NCI-H1092 treated with DMSO at 0.1 percent for 48 hours (cell line): ENCODE data around the gene BTBD3.
A peak's percentile ranks its signal among the peaks of the same experiment; 100 is the strongest.

Experiments
- DNase-seq: peaks from one replicate; lab custom pipeline; 2025; lab: John Stamatoyannopoulos, UW

Gene BTBD3

GRCh38 chr20:11917663-11918062 lies at the start of gene BTBD3:
Gene BTBD3 (plus strand): TSS chr20:11917893. CDS start chr20:11918276, 383 bp downstream.
- DNase-seq = peak; percentile 87

- DNase-seq = no peak
Measured at GRCh38 chr20:11869641-11870040, 48.1 kb upstream of the BTBD3 start.

DNA sequence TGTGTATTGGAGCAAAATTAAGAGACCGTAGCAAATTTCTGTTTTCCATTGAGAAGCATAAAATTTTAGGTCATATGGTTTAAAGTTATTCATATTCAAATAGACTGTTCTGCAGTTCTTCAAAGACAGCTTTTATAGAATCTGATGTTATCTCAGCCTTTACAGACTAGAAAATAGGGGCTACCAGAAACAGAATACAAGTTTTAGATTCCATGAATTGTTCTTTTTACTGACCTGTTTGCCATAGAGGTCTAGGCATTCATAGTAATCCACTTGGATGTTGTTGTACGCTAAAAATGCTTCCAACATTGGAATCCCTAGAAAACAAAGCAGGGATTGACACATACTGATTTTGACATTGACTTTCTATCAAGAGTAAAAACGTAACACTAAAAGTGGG lies 47.3 kb upstream of the BTBD3 start:
- no peak for DNase-seq

DNA sequence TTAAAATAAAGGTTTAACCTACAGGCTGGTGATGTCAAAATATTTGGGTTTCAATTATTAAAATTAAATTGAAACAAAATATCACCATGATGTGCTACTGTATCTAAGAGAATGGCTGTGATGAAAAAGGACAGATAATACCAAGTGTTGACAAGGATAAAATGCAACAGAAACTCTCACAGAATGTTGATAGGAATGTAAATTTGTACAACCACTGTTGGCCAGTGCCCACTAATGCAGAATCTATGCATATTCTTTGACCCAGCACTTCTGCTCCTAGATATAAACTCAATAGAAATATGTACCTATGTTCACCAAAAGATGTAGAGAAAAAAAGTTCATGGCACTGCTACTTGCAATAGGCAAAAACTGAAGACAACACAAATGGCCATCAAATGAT lies 41.1 kb upstream of the BTBD3 start:
- DNase-seq = no peak

GRCh38 chr20:11880680-11881079 lies 37.0 kb upstream of the BTBD3 start:
- DNase-seq = no peak

DNA sequence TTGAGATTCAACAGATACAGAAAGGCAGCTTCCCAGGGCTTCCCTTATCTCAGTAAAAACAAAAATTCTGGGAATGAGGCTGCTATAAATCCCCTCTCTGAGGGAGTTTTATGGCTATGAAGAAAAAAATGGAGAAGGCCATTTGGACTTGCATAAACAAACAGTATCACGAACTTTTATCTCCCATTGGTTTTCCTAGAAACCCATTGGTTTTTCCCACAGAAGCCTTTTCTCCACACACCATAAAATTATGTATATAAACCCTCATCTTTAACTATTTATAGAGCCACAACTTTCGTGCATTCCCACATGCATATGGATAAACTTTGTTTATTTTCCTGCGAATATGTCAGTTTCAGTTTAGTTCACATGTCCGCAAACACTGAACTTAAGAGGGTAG lies 36.2 kb upstream of the BTBD3 start:
- DNase-seq = no peak

DNA sequence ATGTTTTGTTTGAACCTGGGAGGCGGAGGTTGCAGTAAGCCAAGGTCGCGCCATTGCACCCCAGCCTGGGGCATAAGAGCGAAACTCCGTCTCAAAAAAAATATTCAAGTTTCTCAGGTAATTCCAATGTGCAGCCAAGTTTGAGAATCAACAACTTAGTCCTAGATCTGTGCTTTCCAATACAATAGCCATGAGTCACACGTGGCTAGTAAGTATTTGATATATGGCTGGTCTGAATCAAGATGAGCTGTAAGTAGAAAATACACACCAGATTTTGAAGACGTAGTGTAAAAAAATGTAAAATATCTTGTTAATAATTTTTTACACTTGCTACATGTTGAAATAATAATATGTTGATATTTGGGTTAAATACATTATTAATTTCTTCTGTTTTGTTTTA lies 35.0 kb upstream of the BTBD3 start:
- DNase-seq = no peak

- no peak for DNase-seq
Measured at GRCh38 chr20:11888648-11889047, 29.0 kb upstream of the BTBD3 start.

- peak; percentile 94 for DNase-seq
Measured at GRCh38 chr20:11890331-11891076, 27.2 kb upstream of the BTBD3 start.

DNA sequence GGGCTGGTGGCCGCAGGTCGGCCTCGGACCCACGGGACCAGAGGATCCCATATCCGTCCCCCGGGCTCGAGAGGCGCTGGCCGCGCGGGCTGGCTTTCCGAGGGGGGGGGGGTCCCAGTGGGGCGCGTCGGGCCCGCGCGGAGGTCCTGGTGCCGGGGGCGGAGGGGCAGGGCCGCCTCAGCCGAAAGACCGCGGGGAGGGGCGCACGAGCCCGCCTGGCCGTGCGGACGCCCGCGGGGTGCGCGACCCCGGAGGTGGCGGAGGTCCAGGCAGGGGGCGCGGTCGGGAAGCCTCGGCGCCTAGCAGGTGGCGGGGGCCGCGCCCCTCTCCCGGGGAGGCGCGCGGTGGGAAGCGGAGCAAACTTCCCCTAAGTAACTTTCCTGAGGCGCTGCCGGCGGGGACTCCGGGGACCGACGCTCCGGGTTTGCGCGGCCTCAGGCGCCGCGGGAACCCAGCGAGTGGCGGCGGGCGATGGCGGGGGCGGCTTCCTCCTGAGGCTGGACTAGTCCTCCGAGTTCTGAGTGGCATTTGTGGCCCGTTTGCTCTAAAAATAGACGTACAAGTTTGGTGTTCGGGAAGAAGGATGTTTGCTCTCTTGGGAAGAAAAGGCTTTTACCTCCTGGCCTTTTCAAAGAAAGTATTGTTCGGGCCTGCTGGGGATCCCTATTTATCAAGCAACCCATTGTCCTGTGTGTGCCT lies 26.5 kb upstream of the BTBD3 start:
- DNase-seq = peak; percentile 43

GRCh38 chr20:11891776-11892545 lies 25.7 kb upstream of the BTBD3 start:
- DNase-seq = peak; percentile 40

- no peak for DNase-seq
Measured at GRCh38 chr20:11894062-11894461, 23.6 kb upstream of the BTBD3 start.

- no peak for DNase-seq
Measured at GRCh38 chr20:11895861-11896387, 21.8 kb upstream of the BTBD3 start.

DNA sequence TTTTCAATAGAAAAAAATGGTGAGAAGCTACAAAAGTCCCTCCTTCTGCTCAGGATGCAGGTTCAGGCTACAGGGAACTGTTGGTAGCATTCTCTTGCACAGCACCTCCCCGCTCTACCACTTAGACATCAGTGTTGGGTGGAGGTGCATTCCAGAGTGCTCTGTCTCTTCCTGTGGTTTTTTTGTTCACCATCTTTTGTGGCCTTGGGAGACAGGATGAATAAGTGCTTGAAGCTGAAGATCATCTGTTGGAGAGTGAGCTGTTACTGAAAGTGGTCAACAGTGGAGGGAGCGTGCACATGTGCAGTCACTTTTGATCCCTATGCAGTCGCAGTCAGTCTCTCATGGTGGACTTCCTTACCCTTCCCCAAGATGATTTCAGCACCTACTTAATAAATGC lies 16.6 kb upstream of the BTBD3 start:
- no peak for DNase-seq

- no peak for DNase-seq
Measured at GRCh38 chr20:11902285-11902697, 15.4 kb upstream of the BTBD3 start.

- DNase-seq = no peak
Measured at GRCh38 chr20:11905460-11906179, 12.1 kb upstream of the BTBD3 start.

DNA sequence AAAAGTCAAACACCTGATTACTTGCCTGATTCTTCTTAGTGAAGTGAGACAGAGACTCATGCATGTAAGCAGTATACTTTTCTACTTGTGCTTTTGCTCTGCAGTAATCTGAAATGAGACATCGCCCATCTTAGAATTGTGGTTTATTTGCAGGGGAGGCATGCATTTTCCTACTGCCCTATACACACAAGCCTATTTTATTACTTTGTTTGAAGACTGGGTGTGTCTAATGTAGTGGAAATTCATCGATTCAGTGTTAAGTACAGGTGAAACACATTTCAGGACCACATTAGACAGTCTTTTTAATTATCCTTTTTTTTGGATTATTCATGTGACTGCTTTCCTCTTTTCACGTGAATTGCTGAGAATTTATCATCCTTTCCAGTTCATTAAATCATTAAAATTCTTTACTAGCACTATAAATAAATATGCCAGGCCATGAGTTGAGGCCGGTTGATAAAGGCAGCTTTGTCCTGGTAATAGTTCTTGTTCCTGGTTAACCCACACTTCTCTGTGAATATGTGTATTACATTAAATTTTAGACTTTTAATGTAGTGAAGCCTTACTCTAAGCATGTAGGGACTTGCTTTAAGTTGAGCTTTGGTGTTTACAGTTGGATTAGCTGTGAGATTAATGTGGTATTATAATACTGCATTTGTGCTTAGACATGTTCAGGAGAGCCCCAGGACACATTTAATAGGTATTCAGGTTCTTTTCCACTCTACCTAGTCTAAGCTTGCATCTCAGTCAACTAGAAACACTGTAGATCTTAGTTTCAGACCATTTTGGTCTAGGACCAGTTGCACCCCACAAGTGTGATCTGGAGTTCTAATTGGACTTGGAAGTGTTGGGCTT lies 10.8 kb upstream of the BTBD3 start:
- DNase-seq = no peak

DNA sequence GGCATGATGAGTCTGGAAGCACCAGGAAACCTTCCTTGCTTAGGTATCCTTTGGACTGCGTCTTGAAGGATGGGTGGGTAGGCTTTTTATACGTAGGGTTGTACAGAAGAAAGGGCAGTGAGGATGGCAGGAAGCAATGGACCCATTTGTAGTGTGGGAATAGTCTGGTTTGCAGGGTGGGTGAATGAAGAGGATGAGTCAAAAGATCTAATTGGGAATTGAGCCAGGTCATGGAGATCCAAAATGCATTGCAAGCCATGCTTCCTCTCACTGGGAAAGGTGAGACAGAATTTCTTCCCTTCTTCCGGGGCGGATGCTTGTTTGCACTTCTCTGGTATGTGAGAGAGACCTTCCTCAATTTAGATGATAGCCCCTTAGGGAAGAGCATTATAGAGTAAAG lies 10.1 kb upstream of the BTBD3 start:
- DNase-seq = no peak

DNA sequence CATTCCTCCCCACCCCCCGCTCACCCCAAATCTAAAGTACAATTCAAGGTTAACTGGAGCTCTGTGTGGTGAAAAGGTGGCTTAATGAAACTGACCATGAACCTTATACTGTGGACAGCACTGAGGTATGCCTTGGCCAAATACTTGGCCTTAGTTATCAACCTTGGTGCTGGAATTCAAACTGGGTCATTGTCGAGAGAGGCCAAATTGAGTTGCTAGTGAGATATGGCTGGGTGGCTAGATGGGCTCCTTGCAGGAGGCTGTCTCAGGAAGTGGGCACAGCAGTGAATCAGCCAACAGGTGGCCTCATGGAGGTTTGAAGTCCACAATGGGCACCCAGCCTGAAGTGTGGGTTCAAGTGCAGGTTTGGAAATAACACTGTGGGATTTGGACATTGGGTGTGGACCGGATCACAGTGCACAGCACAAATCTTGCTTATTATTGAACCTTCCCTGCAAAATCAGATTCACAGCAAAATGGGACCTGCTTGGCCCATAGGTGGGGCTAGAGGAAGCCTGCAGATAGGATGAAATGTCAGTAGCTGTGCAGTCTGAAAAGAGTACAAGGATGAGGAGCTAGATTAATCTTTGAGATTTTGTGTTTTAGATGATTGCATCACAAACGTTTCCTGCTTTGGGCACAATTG lies 5.6 kb upstream of the BTBD3 start:
- DNase-seq = peak; percentile 15

DNA sequence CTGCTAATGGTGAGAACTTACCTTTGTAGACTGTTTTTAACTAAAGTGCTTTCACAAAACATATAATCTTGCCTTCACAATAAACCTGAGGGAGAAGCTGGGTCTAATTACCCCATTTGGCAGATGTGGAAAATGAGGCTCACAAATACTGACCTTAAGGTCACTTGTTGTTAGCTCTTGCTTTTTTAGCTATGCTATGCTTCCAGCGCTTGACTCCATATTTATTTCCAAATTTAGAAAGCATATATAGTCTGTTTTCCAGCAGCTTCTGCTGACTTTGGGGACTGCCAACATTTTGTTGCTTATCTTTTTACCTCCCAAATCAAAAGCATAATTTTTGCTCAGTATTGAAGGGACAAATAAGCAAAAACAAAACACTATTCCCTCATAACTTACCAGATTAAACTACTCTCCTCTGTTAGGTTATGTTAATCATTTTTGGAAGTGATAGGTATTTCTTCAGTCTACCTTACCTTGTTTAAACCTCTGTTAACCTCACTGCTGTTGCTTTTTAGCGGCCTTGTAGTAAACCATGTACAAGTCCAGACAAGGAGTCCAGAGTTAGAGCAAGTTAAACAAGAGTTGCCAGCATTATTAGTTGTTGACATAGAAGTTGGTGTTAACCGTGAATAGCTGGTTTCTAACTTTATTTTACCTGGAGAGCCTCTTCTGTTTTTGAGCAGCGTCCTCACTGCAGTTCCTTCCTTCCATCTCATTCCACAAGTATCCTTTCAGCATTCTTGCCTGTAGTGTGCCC lies 4.9 kb upstream of the BTBD3 start:
- no peak for DNase-seq
